K562 (cell line): ENCODE results near the gene NFKBIB. TPM values are rescaled to one million over a fixed set of nuclear protein-coding genes. Genes with fewer than 3 reads are reported as not detected.

ENCODE experiments used
- ATF1 ChIP-seq, 2 experiments: fragments of 450-650 bp in 1 of 2; IDR thresholded peaks; 2 replicates each; pipeline ENCODE4 v1.6.1; 2016; ENCODE audit warnings: missing compliant biosample characterization in 1 of 2, missing genetic modification characterization in 1 of 2
- ATF7 ChIP-seq: fragments of 450-650 bp; IDR thresholded peaks from 2 replicates; pipeline ENCODE4 v1.7.1; 2014; ENCODE audit warnings: mild to moderate bottlenecking, moderate library complexity
- CHD2 ChIP-seq: IDR thresholded peaks from 2 replicates; pipeline ENCODE4 v1.6.1; 2011; ENCODE audit warnings: low read depth, low read length
- KDM5B ChIP-seq: fragments of 200-600 bp; sonication (generic); IDR thresholded peaks from 2 replicates; pipeline ENCODE4 v1.6.1; 2012; ENCODE audit warnings: low read depth, mild to moderate bottlenecking, moderate library complexity, low read length, control low read depth, inconsistent platforms; ENCODE audit not compliant: insufficient replicate concordance
- MEF2D ChIP-seq: conservative IDR thresholded peaks from 2 replicates; pipeline ENCODE4 v1.6.1; 2016; ENCODE audit warnings: low read depth, missing genetic modification characterization, missing compliant biosample characterization
- NCOA1 ChIP-seq: fragments of 450-650 bp; IDR thresholded peaks from 2 replicates; pipeline ENCODE4 v1.6.1; 2016; ENCODE audit warnings: low read depth
- NR2C1 ChIP-seq, 2 experiments: fragments of 450-650 bp; IDR thresholded peaks; 2 replicates each; pipeline ENCODE4 v1.6.1; 2017; ENCODE audit warnings: mild to moderate bottlenecking in 2 of 2, antibody characterized with exemption in 1 of 2, inconsistent platforms in 1 of 2, missing compliant biosample characterization in 1 of 2, missing genetic modification characterization in 1 of 2
- polyA plus RNA-seq, 8 experiments: library from polyadenylated mRNA; depleted of rRNA in 4 of 8; stranded (reverse) in 5 of 8; unstranded in 3 of 8; fragments of >200 nt; fragmentation: Nextera tagmentation in 2 of 8; fragmentation: Illumina TruSeq in 1 of 8; extraction: Ambion mirVana in 2 of 8; extraction: Trizol in 1 of 8; gene quantifications; 2 replicates each; pipeline versions ENCODE4 v1.2.1 to v1.2.3, GENCODE V29; 2011 to 2014; ENCODE audit warnings: inconsistent platforms in 1 of 8, missing spikeins in 1 of 8
- total RNA-seq, 7 experiments: library from RNA; depleted of rRNA in 6 of 7; stranded (reverse); fragments of >200 nt in 6 of 7; fragmentation: Illumina TruSeq in 2 of 7; extraction: Trizol in 2 of 7; gene quantifications; 2 replicates each; pipeline versions ENCODE4 v1.2.1 to v1.2.3, GENCODE V29; 2011 to 2021; ENCODE audit warnings: low replicate concordance in 1 of 7
- TF ChIP-seq, protein P1 (sequence below): fragments of 250-450 bp; sonication (Bioruptor Pico); IDR thresholded peaks from 2 replicates; pipeline ENCODE4 v1.5.0; 2020; ENCODE audit warnings: mild to moderate bottlenecking, borderline replicate concordance
- TF ChIP-seq, protein P2 (sequence below), 2 experiments: fragments of 450-650 bp; IDR thresholded peaks; 2 replicates each; pipeline ENCODE4 v1.6.1; 2018; ENCODE audit warnings: mild to moderate bottlenecking in 2 of 2, low read depth in 1 of 2; ENCODE audit not compliant: partially characterized antibody in 2 of 2
- TF ChIP-seq, protein P3 (sequence below), 3 experiments: fragments of 200-800 bp in 1 of 3; fragments of 250-450 bp in 1 of 3; fragments of 450-650 bp in 1 of 3; sonication (Bioruptor Pico) in 1 of 3; sonication (Bioruptor generic) in 1 of 3; formaldehyde crosslinking in 1 of 3; IDR thresholded peaks; 2 replicates each; pipeline versions ENCODE4 v1.6.1 to v1.8.0; 2016 to 2022; ENCODE audit warnings: mild to moderate bottlenecking in 2 of 3, missing genetic modification characterization in 2 of 3, missing compliant biosample characterization in 1 of 3, moderate library complexity in 1 of 3

Gene NFKBIB
- total and polyA plus RNA-seq, 9 of the 15 experiments (the other 6 are each of a cell fraction or from before 2014, with no cell fraction given), result 1.5 to 44.9 (median 10.4) TPM

DNA sequence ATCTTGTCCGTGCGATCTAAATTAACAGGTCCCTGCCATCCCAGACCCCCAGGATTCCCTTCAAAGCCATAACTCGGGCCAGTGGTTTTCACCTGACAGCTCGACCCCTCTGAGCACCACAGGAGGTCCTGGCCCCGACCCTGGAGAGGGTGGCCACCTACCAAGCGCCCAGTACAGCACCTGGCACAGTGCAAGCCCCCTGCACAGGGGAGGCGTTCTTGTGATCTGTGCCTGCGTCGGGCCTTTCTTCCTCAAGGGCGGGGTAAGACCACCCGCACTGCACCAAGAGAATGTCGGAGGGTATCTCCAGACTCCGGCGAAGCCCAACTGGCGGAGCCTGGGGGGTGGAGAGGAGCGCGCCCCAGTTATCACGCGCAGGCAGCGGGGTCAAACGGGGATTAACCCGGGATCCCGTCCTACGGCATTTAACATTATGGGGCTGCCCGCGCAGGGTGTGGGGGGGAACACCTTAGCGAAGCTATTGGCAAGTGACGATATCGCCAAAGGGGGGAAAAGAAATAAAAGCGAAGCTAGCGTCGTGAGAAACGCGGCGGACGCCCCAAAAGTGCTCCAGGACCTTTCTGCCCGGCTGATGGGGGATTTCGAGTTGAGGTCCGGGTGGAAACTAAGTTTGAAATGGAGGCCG is 48.7 kb upstream of the NFKBIB start (continued):
- TF ChIP-seq NR2C1 (IDR thresholded peaks at IDR 0.05) (0 out of 2 replicates have a peak, but pooled peaks have one; percentile 25), NR2C1 (tag; IDR thresholded peaks at IDR 0.05) (0 out of 2 replicates have a peak, but pooled peaks have one; percentile 14), NCOA1 (no peak), KDM5B (peak; percentile 55), ATF7 (no peak), ATF1 (CRISPR knock-in tag; IDR thresholded peaks at IDR 0.05) (no peak), ATF1 (tag; IDR thresholded peaks at IDR 0.05) (no peak), CHD2 (no peak), MEF2D (tag) (no peak)
- TF ChIP-seq, protein P1, sequence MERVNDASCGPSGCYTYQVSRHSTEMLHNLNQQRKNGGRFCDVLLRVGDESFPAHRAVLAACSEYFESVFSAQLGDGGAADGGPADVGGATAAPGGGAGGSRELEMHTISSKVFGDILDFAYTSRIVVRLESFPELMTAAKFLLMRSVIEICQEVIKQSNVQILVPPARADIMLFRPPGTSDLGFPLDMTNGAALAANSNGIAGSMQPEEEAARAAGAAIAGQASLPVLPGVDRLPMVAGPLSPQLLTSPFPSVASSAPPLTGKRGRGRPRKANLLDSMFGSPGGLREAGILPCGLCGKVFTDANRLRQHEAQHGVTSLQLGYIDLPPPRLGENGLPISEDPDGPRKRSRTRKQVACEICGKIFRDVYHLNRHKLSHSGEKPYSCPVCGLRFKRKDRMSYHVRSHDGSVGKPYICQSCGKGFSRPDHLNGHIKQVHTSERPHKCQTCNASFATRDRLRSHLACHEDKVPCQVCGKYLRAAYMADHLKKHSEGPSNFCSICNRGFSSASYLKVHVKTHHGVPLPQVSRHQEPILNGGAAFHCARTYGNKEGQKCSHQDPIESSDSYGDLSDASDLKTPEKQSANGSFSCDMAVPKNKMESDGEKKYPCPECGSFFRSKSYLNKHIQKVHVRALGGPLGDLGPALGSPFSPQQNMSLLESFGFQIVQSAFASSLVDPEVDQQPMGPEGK (CRISPR knock-in tag), result no peak
- TF ChIP-seq, protein P2, sequence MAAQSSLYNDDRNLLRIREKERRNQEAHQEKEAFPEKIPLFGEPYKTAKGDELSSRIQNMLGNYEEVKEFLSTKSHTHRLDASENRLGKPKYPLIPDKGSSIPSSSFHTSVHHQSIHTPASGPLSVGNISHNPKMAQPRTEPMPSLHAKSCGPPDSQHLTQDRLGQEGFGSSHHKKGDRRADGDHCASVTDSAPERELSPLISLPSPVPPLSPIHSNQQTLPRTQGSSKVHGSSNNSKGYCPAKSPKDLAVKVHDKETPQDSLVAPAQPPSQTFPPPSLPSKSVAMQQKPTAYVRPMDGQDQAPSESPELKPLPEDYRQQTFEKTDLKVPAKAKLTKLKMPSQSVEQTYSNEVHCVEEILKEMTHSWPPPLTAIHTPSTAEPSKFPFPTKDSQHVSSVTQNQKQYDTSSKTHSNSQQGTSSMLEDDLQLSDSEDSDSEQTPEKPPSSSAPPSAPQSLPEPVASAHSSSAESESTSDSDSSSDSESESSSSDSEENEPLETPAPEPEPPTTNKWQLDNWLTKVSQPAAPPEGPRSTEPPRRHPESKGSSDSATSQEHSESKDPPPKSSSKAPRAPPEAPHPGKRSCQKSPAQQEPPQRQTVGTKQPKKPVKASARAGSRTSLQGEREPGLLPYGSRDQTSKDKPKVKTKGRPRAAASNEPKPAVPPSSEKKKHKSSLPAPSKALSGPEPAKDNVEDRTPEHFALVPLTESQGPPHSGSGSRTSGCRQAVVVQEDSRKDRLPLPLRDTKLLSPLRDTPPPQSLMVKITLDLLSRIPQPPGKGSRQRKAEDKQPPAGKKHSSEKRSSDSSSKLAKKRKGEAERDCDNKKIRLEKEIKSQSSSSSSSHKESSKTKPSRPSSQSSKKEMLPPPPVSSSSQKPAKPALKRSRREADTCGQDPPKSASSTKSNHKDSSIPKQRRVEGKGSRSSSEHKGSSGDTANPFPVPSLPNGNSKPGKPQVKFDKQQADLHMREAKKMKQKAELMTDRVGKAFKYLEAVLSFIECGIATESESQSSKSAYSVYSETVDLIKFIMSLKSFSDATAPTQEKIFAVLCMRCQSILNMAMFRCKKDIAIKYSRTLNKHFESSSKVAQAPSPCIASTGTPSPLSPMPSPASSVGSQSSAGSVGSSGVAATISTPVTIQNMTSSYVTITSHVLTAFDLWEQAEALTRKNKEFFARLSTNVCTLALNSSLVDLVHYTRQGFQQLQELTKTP (IDR thresholded peaks at IDR 0.05; ENCODE audit: low read depth in 1 of 2, partially characterized antibody in 2 of 2), result no peak
- TF ChIP-seq, protein P3, sequence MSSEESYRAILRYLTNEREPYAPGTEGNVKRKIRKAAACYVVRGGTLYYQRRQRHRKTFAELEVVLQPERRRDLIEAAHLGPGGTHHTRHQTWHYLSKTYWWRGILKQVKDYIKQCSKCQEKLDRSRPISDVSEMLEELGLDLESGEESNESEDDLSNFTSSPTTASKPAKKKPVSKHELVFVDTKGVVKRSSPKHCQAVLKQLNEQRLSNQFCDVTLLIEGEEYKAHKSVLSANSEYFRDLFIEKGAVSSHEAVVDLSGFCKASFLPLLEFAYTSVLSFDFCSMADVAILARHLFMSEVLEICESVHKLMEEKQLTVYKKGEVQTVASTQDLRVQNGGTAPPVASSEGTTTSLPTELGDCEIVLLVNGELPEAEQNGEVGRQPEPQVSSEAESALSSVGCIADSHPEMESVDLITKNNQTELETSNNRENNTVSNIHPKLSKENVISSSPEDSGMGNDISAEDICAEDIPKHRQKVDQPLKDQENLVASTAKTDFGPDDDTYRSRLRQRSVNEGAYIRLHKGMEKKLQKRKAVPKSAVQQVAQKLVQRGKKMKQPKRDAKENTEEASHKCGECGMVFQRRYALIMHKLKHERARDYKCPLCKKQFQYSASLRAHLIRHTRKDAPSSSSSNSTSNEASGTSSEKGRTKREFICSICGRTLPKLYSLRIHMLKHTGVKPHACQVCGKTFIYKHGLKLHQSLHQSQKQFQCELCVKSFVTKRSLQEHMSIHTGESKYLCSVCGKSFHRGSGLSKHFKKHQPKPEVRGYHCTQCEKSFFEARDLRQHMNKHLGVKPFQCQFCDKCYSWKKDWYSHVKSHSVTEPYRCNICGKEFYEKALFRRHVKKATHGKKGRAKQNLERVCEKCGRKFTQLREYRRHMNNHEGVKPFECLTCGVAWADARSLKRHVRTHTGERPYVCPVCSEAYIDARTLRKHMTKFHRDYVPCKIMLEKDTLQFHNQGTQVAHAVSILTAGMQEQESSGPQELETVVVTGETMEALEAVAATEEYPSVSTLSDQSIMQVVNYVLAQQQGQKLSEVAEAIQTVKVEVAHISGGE (CRISPR knock-in tag; IDR thresholded peaks at IDR 0.05), result no peak
